HG03108 (cell line): ENCODE results near the gene GOT1.

Source experiments
- ATAC-seq: cut with Tn5 transposase; IDR thresholded peaks from one replicate; pipeline ENCODE4 v1.9.1; 2021; ENCODE audit warnings: moderate library complexity; ENCODE audit not compliant: unreplicated experiment

GOT1 gene

DNA sequence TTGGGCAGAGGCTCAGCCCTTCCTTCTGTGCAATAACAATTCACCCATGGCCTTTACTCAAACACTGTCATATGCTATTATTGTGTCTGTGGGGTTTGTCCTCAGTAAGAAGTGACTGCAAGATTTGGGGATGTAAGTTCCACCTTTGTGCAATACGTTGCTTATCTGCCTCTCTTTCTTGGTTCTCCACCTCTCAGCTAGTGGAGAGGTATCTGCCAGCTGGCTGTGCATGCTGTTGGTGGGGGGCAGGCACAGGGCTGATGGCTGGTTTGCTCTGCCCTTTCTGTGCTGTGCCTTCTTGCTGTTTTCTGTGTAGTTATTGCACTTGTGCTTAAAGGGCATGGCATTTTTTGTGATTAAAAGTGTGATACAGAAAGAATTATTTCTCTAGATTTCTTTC lies 65.1 kb downstream of the GOT1 start:
- no peak for ATAC-seq

GRCh38 chr10:99364125-99364524 lies 66.3 kb downstream of the GOT1 start:
- ATAC-seq: no peak

DNA sequence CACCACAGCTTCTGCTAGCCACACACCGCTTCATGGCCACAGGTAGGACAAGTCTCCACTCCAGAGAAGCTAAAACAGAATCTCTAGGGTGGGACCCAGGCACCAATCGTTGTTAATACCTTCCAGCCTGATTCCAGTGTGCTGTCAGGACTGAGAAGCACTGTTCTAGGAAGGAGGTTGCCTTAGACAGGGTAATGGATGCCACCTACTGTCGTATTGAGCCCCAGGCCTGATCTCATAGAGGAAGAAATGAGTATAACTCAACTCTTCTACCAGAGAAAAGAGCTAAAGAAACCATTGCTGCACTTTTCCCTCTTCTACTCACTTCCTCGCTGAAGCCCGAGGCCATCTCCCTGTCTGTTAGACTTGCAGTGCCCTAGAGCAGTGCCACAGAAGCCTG lies 69.5 kb downstream of the GOT1 start:
- no peak for ATAC-seq

DNA sequence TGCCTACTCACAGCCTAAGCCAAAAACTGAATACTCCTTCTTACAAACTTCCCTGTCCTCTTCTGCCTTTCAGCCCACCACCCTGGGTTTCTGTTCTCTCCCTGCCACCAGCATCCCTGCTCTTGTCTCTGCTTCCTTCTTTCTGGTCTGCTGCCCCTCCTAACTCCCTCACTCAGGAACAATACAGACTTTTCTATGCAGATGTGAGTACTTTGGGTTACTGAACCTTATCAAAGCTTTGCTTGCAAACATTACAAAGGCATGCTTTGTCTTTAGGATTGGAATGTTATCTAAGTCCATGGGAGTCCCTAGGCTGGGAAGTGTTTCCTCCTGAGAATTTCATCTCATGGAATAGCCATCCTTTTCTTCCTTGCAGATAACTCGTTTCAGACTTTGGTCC lies 72.3 kb downstream of the GOT1 start:
- ATAC-seq: no peak

GRCh38 chr10:99357691-99358090 lies 72.7 kb downstream of the GOT1 start:
- ATAC-seq: no peak

- no peak for ATAC-seq
These were observed 77.2 kb downstream of the GOT1 start for GRCh38 chr10:99353182-99353581.

DNA sequence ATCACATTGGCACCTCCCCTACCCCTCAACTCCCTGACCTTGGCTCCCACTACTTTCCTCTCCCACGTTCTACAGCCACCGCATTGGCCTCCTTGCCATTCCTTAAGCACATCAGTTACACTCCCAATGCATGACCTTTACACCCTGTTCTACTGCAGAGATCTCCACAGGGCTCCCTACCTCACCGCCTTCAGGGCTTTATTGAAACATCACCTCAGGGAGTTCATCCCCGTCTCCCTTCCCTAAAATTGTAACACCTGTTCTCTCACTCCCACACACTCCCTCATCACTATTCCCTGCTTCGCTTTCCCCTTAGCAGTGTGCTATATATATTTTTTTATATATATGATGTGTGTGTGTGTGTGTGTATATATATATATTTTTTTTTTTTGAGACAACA lies 82.8 kb downstream of the GOT1 start:
- ATAC-seq: no peak
